HG03139 (cell line): ENCODE data around the gene DESI1.
"Not testable (repeated sequence)": the region's sequence is repeated elsewhere in the genome, so short reads cannot be mapped to it uniquely, and the experiment has no call there.

Experiments used
- ATAC-seq: cut with Tn5 transposase; IDR thresholded peaks from one replicate; pipeline ENCODE4 v1.9.1; 2021; ENCODE audit not compliant: unreplicated experiment

Gene DESI1

DNA sequence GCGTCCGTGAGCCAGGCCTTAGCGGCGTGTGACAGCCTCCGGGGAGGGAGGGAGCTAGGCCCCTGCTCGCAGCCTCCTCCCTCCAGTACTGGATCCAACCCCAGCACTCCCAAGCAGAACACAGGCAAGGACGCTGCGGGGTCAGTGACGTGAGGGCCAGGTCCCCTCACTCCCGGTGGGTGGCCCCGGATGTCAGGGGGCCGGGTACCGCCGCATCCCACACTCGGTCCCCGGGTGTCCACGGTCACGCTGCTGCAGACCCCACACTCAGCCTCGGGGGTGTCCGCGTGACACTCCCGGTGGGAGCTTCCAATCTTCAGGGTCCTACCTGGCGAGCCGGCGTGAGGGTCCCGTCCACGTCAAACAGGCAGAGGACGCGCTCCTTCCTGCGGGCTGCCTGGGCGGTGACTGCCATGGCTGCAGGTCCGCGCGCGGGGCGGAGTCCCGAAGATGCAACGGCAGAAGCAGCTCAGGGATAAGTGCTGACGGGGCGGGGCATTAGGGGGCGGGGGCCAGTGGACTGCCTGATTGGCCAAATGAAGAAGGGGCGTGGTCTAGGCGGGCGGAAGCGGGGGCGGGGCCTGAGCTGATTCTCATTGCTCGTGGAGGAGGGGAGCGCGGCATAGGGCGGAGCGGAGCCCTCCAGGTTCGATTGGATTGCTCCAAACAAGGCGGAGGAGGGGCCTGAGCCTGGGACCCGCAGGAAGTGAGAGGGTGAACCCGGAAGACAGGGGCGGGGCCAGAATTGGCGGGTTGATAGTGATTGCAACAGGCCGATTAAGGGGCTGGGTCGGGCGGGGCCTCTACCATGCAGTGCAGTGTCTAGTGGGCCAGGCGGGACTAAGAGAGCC, 31.2 kb downstream of the DESI1 start, which contains the start of gene PMM1:
Gene PMM1, minus strand, starts transcription at position 450 of the 851 bp plus-strand sequence. Its CDS starts 35 bp downstream, at position 415.
- ATAC-seq: peak; percentile 92

DNA sequence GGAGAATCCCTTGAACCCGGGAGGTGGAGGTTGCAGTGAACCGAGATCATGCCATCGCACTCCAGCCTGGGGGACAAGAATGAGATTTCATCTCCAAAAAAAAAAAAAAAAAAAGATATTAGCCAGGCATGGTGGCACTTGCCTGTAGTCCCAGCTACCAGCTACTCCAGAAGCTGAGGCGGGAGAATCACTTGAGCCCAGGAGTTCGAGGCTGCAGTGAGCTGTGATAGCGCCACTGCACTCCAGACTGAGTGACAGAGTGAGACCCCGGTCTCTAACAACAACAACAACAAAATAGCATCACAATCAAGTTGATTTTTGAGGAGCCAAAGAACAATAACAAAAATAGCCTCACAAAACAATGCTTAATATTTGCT, 33.5 kb downstream of the DESI1 start:
- ATAC-seq: no peak

DNA sequence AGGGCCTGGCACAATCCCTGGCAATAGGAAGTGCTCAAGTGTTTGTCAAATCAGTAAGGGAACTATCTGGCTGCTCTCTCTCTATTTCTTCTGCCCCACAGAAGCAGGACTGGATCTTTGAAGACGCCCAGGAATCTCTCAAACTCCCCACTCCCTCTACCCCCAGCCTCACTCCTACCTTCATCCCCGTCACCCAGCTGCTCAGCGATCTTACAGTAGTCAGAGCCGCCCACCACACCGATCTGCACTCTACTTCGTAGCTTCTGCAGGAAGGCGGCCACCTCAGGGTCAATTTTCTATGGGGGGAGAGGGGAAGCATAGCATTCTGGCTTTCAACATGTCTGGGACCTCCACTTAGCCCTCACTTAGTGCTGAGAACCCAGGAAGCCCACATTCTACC, 34.9 kb downstream of the DESI1 start:
- no peak for ATAC-seq

DNA sequence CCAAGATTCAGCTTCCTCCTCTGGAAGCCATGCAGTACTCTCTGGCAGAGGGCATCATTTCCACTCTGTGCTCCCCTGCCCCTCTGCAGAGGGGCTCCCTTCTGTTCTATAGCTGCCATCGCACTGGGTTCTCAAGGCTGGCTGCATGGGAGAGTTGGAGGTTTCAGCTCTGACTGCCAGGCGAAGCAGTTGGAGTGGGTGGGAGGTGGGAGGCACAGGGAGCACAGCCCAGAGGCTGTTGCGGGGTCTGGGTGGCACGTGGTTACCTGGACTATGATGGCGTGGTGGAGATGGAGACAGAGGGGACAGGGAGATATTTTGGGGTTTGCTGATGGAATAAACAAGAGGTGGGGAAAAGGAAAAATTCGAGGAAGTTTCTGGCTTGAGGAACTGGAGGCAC, 36.0 kb downstream of the DESI1 start:
- ATAC-seq: no peak

DNA sequence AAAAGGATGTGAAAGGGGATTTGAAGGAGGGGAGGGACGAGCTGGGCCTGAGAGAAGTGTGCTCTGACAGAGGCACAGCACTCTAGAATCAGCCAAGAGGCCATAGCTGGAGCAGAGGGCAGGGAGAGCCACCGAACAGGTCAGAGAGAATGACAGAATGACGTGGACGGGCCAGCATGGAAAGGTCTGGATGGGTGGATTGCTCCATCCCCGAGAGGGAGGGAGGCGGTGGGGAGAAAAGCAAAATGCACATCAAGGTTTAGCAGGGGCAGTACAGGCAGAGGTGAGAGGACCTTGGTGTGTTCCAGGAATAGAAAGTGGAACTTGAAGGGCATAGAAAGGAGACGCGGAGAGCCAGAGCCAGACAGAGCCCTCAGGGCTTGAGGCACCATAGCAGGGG, 38.1 kb downstream of the DESI1 start:
- ATAC-seq: no peak

DNA sequence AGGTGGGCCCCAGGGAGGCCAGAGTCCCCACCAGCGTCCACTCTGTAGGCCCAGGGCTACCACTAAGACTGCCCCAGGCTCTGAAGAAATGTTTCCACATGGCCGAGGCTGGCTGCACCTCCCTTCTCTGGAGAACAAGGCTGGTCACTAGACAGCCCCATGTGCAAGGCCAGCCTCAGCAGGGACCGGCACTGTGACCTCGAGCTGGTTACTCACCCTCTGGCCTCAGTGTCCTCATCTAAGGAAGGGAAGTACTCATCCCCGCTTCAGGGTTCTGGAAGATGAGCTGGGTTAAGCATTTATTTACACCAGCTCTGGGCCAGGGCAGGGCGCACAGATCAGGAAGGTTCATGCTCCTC, 40.9 kb downstream of the DESI1 start:
- no peak for ATAC-seq

DNA sequence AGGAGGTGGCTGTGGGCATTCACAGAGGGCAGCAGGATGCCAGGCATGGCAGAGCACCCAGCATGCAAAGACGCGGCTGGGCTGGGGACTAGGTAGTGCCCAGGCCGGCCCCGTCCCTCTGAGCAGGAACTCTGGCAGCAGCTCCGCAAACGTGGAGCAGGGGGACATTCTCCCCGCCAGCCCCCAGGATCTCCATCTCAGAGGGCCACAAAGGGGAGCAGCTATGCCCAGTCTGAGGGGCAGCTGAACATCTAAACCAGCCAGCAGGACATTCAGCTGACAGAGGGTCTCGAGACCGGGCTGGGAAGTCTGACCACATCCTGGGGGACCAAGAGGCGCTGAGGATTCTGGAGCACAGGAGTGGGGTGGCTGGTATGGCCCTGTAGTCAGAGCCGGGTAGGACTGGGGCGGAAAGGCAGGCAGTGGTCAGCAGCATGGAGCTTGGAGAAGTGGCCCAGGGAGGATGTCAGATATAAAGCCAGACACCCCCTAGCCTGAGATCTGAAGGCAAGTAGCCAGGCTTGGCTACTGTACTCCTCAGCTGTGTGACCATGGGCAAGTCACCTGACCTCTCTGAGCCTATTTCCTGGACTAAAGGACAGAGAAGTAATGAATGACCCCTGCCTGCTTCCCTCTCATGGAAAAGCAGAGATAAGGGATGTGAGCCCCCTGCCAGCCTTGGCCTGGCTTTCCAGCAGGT, 41.4 kb downstream of the DESI1 start:
- no peak for ATAC-seq

DNA sequence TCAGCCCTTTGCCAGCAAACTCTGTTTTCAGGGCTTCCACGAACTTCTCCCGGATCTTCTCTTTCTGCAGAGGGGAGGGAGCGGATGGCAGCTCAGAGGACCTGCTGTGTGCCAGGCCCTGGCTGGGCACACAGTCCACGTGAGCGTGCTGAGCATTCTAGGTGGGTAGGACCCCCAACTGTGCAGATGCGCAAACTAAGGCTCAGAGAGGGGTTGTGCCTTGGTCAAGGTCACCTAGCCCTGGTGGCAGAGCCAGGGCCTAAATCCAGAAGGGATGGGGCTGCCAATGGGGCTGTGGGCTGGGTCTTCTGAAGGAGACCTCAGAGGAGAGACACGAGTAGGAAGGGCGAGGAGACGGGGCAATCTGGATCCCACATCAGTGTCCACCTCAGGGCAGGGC, 42.0 kb downstream of the DESI1 start:
- no peak for ATAC-seq

DNA sequence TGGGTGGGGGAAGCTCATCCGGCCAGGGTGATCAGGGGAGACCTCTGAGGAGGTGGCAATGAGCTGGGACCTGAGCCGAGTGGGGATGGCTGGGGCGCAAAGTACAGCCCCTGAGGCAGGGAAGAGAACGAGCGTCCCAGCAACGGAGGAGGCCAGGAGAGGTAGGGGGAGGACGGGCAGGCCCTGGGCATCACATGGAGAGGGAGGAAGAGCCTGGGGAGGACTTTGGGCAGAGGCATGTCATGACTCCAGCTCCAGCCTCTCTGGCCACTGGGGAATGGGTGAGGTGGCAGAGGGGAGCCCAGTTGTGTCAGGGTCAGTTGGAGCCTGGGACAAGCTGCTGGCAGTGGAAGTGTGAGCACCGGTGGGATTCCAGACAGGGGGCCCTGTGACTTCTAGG, 42.7 kb downstream of the DESI1 start:
- no peak for ATAC-seq

DNA sequence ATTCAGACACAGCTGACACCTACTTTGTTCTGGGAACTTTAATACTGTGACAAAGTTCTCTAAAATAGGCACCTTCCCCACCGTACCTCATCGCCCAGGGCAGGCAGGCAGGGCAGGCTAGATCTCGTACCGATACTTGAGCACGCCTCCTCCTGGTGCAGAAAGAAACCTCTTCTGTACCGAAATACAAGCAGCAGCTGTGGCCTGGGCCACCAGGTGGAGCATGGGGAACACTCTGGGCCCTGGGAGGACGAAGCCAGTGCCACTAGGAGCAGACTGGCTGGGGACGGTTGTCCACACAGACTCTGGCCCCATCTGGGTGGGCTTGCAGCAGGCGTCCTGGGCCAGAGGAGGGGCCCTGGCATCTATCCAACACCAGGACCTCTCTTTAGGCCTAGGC, 44.0 kb downstream of the DESI1 start:
- no peak for ATAC-seq

DNA sequence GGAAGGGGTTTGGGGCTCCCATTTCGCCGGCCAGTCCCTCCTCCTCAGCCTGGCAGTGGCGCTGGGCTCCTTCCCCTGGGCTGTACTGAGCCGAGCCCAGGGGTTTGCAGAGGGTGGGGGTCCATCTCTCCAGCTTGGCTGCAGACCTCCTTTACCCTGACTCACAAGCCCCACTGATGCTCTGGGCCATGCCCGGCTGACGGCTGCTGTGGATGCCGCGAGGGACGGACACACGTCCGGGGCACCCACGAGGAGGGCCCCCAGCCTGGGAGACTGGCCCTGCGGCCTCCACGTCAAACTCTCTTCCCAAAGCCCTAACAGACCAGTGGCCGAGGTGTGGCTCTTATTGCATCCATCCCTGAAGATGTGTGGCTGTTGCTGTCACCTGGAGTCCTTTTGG, 45.3 kb downstream of the DESI1 start:
- ATAC-seq: no peak

DNA sequence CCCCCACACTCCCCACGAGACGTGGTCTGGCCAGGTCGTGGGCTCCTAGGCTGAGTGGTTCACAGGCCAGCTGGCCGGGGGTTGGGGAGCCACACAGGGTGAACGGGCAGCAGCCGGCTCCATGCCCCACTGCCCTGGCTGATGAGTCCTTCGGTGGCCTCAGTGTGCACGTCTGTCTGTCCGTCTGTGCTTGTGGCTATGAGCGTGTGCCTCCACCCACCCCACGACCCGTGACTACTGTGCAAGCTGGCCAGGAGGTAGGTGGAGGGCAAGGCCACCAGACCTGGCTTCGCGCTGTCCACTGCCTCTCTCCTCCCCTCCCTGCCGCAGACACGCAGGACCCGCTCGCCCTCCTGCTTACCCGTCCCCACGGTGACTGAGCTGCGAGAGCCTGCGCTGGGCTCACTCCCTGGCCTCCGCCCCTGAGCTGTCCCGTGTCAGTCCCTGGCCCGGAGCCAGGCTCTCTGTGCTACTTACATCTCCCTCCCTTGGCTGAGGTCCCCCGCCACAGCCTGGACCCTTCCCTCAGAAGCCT, 45.9 kb downstream of the DESI1 start:
- no peak for ATAC-seq

DNA sequence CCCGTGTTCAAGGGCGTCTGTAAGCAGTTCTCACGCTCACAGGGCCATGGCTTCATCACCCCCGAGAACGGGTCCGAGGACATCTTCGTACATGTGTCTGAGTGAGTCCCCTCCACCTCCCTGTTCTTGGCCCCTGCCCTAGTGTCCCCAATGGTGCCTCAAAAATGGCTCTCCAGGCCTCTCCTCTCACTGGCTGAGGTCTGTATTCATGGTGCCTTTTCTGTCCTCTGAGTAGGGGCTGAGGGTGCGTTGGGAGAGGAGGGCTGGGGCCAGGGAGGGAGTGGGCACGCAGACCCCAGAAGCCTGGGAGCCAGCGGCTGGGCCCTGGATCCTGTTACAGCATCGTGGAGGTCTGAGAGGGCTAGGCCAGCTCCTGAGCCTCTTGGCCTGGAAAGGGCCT, 47.2 kb downstream of the DESI1 start:
- ATAC-seq: no peak

DNA sequence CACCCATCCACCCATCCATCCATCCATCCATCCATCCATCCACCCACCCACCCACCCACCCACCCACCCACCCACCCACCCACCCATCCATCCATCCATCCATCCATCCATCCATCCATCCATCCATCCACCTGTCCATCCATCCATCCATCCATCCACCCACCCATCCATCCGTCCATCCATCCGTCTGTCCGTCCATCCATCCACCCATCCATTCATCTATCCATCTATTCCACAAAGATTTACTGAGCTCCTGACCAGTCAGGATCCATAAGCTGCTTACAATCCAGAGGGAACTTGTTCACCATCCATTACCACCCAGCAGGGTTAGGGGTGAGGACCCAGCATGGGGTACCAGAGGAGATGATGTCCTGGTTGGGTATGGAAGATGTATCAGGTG, 48.5 kb downstream of the DESI1 start:
- ATAC-seq: not testable (repeated sequence)

DNA sequence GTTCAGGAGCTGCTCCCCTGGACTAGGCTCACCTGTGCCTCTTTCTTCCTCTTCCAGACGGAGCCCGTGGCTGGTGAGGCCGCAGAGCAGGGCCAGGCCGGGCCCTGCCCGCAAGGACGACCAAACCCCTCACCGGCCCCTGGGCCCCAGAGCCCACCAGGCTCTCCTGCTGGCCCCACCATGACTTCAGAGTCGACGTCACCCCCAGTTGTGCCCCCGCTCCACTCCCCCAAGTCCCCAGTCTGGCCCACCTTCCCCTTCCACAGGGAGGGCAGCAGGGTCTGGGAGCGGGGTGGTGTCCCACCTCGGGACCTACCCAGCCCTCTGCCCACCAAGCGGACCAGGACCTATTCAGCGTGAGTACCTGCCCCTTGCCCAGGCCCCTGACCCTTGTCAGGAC, 49.1 kb downstream of the DESI1 start:
- no peak for ATAC-seq

DNA sequence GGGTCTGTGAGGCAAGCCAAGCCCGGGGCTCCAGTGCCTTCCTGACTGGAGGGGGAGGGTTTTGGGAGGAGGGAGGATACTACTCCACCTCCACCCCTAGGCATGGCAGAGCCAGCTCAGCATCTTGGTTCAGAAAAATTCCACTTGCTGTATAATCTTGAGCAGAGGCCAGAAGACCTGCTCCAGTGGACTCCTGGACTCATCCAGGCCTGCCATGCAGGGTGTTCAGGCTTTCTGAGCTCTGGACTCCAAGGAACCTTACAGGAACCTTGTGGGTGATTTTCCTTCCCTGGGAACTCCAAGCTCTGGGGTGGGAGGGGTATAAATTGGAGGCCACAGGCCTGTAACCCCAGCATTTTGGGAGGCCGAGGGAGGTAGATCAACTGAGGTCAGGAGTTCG, 50.6 kb downstream of the DESI1 start:
- ATAC-seq: no peak

DNA sequence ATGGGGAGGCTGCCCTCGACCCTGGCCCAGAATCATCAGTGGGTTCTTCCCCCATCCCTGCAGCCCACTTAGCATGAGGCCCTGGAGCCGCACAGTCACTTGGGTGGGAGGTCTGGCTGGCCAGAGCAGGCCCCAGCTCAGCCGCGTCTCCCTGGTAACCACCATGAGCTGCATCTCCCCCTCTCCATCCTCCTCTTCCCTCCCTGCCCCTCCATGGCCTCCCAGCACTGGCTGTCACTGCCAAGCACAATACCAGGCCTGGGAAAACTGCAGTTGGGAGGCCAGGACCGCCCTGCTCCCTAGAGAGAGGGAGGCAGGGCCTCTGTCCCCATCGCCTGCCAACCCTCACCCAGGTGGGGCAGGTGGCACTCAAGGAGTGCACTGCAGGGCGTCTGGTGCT, 52.0 kb downstream of the DESI1 start:
- ATAC-seq: no peak

DNA sequence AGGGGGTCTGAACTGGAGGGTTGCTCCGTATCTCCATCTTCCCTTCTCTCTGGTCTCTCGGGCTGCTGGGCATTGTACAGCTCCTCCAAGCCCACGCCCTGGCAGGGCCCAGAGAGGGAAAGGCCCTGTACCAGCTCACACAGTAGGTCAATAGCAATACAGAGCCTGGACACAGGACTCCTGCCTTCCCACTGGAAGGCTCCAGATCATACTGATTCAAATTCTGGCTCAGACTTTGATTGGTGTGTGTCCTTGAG, 53.4 kb downstream of the DESI1 start:
- ATAC-seq: no peak

DNA sequence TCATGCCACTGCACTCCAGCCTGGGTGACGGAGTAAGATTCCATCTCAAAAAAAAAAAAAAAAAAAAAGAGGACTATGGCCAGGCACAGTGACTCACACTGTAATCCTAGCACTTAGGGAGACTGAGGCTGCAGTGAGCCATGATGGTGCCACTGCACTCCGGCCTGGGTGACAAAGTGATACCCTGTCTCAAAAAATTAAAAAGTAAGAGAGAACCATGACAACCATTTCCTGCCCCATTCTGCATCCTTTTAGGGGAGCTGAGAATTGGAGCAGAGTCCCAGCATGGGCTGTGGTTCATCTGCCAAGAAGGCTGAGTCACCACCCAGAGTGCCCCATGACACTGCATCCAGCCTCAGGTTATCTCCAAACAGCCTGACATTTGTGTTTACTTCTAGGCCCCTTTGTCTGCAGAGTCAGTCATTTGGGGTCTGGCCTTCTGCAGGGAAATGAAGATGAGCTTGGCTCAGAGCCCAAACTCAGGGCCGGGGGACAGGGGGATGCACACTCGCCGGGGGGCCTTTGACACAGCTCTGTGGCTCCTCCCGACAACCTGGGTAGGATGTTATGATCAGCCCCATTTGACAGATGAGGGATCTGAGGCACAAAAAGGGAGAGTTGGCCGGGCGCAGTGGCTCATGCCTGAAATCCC, 55.3 kb downstream of the DESI1 start:
- ATAC-seq: no peak

DNA sequence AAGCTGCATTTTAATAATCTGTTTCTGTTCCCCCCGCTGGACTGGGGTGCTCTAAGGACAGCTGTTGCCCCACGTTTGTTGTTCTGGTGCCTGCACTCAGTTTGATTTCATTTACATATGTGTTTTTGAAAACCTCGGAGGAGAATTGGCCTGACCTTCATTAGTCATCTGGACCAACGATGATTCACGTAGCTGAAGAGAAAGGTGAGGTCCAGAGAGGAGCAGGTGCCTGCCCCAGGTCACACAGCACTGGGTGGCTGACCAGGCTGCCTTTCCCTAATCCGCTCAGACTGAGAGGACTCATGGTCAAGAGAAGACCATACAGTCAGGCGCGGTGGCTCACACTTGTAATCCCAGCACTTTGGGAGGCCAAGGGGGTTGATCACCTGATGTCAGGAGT, 56.3 kb downstream of the DESI1 start:
- ATAC-seq: no peak

DNA sequence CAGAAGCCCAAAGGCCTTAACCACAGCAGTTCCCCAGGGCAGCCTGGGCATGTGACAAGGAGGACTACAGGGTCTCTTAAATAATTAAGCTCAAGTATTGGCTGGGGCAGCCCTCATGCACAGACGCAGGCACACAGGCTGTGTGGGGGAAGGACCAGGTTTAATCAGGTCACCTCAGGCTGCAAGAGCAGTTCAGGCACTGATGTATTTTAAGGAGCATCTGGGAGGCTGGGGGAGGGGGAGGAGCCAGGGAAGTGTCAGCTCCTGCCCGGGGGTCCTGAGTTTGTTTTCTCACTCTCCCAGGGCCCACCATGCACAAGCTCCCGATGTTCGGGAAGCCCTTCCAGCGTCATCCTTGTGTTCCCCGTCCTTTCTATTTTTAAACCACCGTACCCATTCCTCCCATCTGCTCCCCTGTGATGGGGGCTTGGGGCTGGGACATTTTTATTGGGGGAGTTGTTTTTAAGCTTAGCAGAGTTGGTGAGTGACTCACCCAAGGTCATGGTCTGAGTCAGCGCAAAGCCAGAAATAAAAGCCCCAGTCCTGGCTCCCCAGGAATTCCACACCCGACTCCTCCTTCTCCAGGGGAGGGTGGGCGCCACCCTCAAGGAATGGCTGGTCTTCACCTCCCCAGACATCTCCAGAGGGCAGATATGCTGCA, 57.7 kb downstream of the DESI1 start:
- no peak for ATAC-seq

DNA sequence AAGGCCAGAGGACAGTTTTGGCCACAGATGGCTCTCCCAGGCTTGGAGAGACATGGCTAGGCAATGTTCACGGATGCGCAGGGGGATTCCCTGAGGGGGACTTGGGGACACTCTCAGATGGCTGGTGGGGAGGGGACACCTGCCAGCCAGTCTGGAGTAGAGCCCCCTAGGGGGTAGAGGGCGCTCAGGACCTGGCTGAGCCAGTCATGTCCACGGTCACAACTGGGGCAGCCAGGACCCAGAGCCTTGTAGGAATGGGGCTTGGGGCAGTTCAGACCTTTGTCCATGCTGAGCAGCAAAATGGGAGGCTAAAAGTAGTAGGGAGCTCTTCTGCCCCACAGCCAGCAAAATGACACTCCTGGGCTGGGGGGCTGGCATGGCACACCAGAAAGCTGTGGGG, 58.4 kb downstream of the DESI1 start:
- no peak for ATAC-seq
